ENCODE results near the gene APOE. TPM values are rescaled to one million over a fixed set of nuclear protein-coding genes. Genes with fewer than 3 reads are reported as not detected.
"Not testable (repeated sequence)": the region's sequence is repeated elsewhere in the genome, so short reads cannot be mapped to it uniquely, and the experiment has no call there.

The APOE gene
- total RNA-seq = 89.0 and 98.1 TPM in 2 replicates

- no peak for TF ChIP-seq CTCF (IDR thresholded peaks at IDR 0.05; ENCODE audit: insufficient read depth, low read length, poor library complexity, severe bottlenecking)
- Histone ChIP-seq H3K36me3 (ENCODE audit: control insufficient read depth, insufficient read depth, low read length) (peaks cover 2% of the 10 kb centered on the region), H3K27me3 (ENCODE audit: control insufficient read depth, insufficient read depth, low read length) (peaks cover 17% of the 10 kb centered on the region), H3K4me3 (ENCODE audit: low read depth, low read length) (peak within 1 kb of the TSS; percentile 6)
- no peak for DNase-seq (ENCODE audit: low read depth)
These were observed at the start of gene APOE for GRCh38 chr19:44905437-44906160. Gene APOE, plus strand, starts transcription at chr19:44905796. Its CDS starts 829 bp downstream, at chr19:44906625.

DNA sequence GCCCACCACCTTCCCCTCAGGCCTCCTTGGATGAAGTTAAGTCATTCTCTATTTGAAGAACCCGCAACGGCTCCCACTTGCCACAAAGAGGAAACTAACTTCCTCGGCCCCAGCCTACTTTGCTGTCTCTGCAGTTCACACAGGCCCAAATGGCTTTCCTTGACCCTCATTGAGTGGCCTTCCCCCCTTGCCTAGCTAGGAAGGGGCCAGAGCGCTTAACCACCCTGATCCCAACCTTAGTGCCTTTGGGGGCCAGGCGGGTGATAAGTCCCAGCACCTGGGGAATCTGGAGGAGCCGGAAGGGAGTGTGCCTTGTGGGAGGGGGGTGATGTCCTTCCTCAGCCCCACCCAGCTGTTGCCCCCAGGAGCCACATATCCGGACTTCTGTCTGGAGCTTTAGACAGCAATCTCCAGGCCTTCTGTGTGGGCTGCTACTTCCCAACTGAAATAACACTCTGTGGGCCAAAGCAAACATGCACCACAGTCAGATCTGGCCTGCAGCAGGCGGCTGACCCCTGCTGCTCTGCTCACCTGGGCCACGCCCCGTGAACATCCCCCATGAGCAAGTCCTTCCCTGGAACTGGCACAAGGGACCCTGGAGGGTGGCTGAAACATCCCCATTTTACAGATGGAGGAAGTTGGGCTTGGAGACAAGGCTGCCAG lies 49.0 kb upstream of the APOE start:
- TF ChIP-seq CTCF (IDR thresholded peaks at IDR 0.05; ENCODE audit: insufficient read depth, low read length, poor library complexity, severe bottlenecking) = no peak
- DNase-seq (ENCODE audit: low read depth) = no peak
- peaks cover 2% of the 10 kb centered on the region for H3K36me3 ChIP-seq (ENCODE audit: control insufficient read depth, insufficient read depth, low read length)
- no peaks in the 10 kb centered on the region for H3K27me3 ChIP-seq (ENCODE audit: control insufficient read depth, insufficient read depth, low read length)
- no peak overlapping the region for H3K4me3 ChIP-seq (ENCODE audit: low read depth, low read length)

GRCh38 chr19:44857837-44858236 lies 47.8 kb upstream of the APOE start:
- TF ChIP-seq CTCF (IDR thresholded peaks at IDR 0.05; ENCODE audit: insufficient read depth, low read length, poor library complexity, severe bottlenecking) = no peak
- peaks cover 2% of the 10 kb centered on the region for H3K36me3 ChIP-seq (ENCODE audit: control insufficient read depth, insufficient read depth, low read length)
- no peak for DNase-seq (ENCODE audit: low read depth)
- no peak overlapping the region for H3K4me3 ChIP-seq (ENCODE audit: low read depth, low read length)
- no peaks in the 10 kb centered on the region for H3K27me3 ChIP-seq (ENCODE audit: control insufficient read depth, insufficient read depth, low read length)

DNA sequence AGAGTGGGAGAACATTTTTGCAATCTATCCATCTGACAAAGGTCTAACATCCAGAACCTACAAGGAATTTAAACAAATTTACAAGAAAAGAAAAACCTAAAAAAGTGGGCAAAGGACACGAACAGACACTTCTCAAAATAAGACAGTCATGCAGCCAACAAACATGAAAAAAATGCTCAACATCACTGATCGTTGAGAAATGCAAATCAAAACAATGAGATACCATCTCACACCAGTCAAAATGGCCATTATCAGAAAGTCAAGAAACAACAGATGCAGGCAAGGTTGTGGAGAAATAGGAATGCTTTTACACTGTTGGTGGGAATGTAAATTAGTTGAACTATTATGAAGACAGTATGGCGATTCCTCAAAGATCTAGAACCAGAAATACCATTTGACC lies 44.0 kb upstream of the APOE start:
- H3K4me3 ChIP-seq (ENCODE audit: low read depth, low read length); DNase-seq (ENCODE audit: low read depth); H3K36me3 ChIP-seq (ENCODE audit: control insufficient read depth, insufficient read depth, low read length); H3K27me3 ChIP-seq (ENCODE audit: control insufficient read depth, insufficient read depth, low read length): not testable (repeated sequence)

GRCh38 chr19:44863990-44864389 lies 41.6 kb upstream of the APOE start:
- Histone ChIP-seq H3K4me3 (ENCODE audit: low read depth, low read length) (no peak overlapping the region), H3K27me3 (ENCODE audit: control insufficient read depth, insufficient read depth, low read length) (no peaks in the 10 kb centered on the region), H3K36me3 (ENCODE audit: control insufficient read depth, insufficient read depth, low read length) (peaks cover 4% of the 10 kb centered on the region)
- no peak for TF ChIP-seq CTCF (IDR thresholded peaks at IDR 0.05; ENCODE audit: insufficient read depth, low read length, poor library complexity, severe bottlenecking)
- DNase-seq (ENCODE audit: low read depth) = no peak

DNA sequence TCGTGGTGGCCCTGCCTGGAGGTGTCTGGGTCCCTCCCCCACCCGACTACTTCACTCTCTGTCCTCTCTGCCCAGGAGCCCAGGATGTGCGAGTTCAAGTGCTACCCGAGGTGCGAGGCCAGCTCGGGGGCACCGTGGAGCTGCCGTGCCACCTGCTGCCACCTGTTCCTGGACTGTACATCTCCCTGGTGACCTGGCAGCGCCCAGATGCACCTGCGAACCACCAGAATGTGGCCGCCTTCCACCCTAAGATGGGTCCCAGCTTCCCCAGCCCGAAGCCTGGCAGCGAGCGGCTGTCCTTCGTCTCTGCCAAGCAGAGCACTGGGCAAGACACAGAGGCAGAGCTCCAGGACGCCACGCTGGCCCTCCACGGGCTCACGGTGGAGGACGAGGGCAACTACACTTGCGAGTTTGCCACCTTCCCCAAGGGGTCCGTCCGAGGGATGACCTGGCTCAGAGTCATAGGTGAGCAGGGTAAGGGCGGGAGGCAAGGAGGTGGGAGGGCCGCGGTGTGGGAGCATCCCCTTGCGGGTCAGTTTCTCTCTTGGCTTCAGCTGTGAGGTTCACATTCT lies 40.3 kb upstream of the APOE start:
- H3K27me3 ChIP-seq (ENCODE audit: control insufficient read depth, insufficient read depth, low read length) = no peaks in the 10 kb centered on the region
- H3K4me3 ChIP-seq (ENCODE audit: low read depth, low read length) = no peak overlapping the region
- DNase-seq (ENCODE audit: low read depth) = no peak
- no peak for TF ChIP-seq CTCF (IDR thresholded peaks at IDR 0.05; ENCODE audit: insufficient read depth, low read length, poor library complexity, severe bottlenecking)
- peaks cover 2% of the 10 kb centered on the region for H3K36me3 ChIP-seq (ENCODE audit: control insufficient read depth, insufficient read depth, low read length)

All from kidney epithelial cell (primary cell).